HL-60/S4 treated with retinoic acid at 250 ng/mL for 4 days and 3 days (cell line): ENCODE data around the gene COL9A1.

Source experiments
- in situ Hi-C: fragments of 300-500 bp; cut with MboI; formaldehyde crosslinking; loops from 2 replicates; pipeline ENCODE4 v1.7.0; 2022; ENCODE audit warnings: low sequenced_read_pairs

The COL9A1 gene

GRCh38 chr6:70292193-70292592 lies 10.7 kb downstream of the COL9A1 start:
- in situ Hi-C loops: no loop called here

DNA sequence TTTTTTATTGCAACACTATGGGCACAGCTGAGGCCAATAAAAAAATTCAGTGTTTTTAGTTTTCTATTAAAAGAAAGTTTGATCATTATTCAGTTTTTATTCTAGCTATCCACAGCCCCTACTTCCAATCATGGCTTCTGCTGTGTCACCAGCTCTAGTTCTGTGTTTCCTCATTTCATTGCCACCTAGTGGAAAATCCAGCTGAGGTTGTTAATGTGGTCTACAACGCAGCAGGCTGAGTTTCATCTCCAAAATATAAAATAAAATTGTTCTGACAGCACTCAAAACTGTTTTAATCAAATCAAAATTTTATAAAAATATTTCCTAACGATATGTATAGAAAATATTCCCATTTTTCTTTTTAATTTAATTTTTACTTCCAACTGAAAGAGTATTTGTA lies 13.6 kb downstream of the COL9A1 start:
- in situ Hi-C loops: no loop called here

GRCh38 chr6:70286905-70287304 lies 16.0 kb downstream of the COL9A1 start:
- in situ Hi-C loops: no loop called here

- in situ Hi-C loops: no loop called here
These were observed 17.7 kb downstream of the COL9A1 start for GRCh38 chr6:70285201-70285600.

DNA sequence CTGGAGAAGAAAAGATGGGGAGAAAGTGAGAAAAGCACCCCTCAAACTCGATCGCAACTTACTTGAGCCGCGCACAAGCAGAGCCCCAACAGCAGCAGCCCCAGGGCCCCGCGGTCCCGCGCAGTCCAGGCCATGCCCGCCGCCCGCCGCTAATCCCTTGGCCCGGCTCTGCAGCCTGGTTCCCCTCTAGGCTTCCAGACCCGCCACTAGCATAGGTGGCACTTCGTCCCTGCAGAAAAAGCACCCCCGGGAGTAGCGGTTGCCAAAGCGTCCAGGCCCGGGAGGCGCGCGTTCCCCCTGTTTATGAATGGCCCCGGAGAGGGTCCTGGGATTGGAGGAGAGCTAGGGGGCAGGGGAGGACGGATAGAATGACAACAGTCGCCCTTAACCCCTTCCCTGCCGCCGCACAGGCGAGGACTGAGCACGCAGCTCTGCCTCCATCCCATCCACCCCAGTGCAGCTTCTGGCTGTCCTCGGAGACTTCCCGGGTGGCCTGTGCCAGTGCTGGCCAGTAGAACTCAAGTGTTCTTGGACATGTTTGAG lies 19.9 kb downstream of the COL9A1 start:
- in situ Hi-C loops: no loop called here

GRCh38 chr6:70282312-70282918 lies 20.5 kb downstream of the COL9A1 start:
- in situ Hi-C loops: no loop called here

DNA sequence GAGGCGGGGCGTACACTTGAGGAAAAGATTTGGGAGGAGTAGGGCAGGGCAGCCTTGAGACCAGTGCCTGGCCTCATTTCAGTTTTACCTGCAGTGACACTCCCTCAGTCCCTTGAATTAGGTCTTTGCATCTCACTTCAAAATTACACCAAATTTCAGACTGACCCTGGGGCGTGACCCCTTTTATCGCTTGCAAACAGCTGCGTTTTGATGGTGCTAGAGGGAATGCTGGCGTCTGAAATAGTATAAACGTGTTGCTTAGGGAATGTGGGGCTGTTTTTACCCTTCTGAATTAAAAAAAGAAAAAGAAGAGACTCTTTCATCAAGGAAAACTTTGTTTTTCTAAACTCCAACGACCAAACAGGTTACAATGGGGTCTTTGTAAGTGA lies 21.0 kb downstream of the COL9A1 start:
- in situ Hi-C loops: no loop called here

- in situ Hi-C loops: no loop called here
These were observed 22.5 kb downstream of the COL9A1 start for GRCh38 chr6:70280400-70280853.

GRCh38 chr6:70277470-70277869 lies 25.4 kb downstream of the COL9A1 start:
- in situ Hi-C loops: no loop called here

- in situ Hi-C loops: no loop called here
These were observed 28.5 kb downstream of the COL9A1 start for GRCh38 chr6:70274338-70274737.

- in situ Hi-C loops: no loop called here
These were observed 30.8 kb downstream of the COL9A1 start for GRCh38 chr6:70272071-70272470.

- in situ Hi-C loops: no loop called here
These were observed 32.4 kb downstream of the COL9A1 start for GRCh38 chr6:70270287-70271005.

DNA sequence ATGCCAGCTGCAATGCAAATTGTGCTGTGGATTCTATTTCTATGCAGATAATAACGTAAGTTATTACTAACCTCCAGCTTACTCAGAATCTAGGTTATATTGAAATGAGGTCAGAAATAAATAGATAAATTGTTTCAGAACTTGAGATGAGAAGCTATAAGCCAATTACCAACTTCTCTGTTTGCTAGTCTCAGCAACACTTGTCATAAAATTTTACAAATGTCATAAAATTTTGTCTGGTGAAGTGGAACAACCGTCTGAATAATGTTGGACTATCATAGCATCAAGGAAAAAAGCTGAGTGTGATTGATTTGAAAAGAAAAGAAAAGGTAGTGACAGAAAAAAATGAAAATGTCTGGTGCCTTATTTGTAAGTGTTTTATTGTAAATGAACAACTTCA lies 36.7 kb downstream of the COL9A1 start:
- in situ Hi-C loops: no loop called here

- in situ Hi-C loops: no loop called here
These were observed 38.6 kb downstream of the COL9A1 start for GRCh38 chr6:70264306-70264705.

GRCh38 chr6:70258483-70258882 lies 44.4 kb downstream of the COL9A1 start:
- in situ Hi-C loops: no loop called here

- in situ Hi-C loops: no loop called here
These were observed 45.1 kb downstream of the COL9A1 start for GRCh38 chr6:70257768-70258273.

DNA sequence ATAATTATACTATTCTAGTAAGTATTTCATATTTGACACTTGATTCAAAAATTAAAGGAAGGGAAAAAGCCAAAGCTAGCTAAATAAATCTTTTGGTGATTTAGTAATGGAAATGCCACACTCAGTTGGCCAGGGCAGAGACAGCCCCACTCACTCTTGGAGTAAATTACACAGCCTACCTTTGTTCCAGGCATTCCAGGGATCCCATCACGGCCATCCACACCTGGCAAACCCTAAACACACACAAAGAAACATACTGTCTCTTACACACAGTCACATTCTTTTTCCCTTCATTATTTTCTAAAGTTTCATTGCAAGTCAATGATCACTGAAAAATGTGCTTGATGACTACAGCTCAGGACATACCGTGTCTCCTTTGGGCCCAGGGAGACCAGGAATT lies 48.1 kb downstream of the COL9A1 start:
- in situ Hi-C loops: no loop called here

DNA sequence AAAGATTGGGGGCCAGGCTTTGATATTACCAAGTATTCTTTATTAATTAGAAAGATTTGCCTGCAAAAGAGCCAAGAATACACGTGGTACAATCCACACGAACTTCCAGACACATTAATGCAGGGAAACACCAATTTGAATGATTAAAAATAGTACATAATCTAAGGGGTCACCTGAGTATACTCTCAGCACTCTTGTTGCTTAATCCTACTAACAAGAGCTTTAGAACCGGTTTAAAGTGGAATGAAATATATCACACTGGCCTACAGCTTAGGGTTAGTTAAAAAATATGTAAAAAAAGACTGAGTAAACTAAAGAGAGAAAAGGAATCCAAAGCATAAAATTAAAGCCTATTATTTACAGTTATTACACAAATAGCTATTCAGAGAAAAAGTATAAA lies 49.0 kb downstream of the COL9A1 start:
- in situ Hi-C loops: no loop called here

GRCh38 chr6:70252604-70253003 lies 50.3 kb downstream of the COL9A1 start:
- in situ Hi-C loops: no loop called here

GRCh38 chr6:70246118-70246517 lies 56.8 kb downstream of the COL9A1 start:
- in situ Hi-C loops: no loop called here

GRCh38 chr6:70241991-70242420 lies 60.9 kb downstream of the COL9A1 start:
- in situ Hi-C loops: no loop called here

GRCh38 chr6:70241031-70241430 lies 61.9 kb downstream of the COL9A1 start:
- in situ Hi-C loops: no loop called here
